Stomach smooth muscle (tissue), 2 donors: Measurements from ENCODE around the gene ZNF563.
A peak's percentile ranks its signal among the peaks of the same experiment; 100 is the strongest.
"Not testable (repeated sequence)": the region's sequence is repeated elsewhere in the genome, so short reads cannot be mapped to it uniquely, and the experiment has no call there.

ENCODE experiments used
- H3K27ac ChIP-seq: one replicate; pipeline ENCODE4 v1.7.0; 2013; ENCODE audit warnings: mild to moderate bottlenecking, low read length, inconsistent platforms
- H3K27me3 ChIP-seq, 2 donors: one replicate each; pipeline ENCODE4 v1.7.0; 2013; ENCODE audit warnings: low read length in 2 of 2; ENCODE audit not compliant: insufficient read depth in 2 of 2, control insufficient read depth in 1 of 2
- H3K36me3 ChIP-seq, 2 donors: one replicate each; pipeline ENCODE4 v1.7.0; 2013; ENCODE audit warnings: low read length in 2 of 2; ENCODE audit not compliant: control insufficient read depth in 2 of 2, insufficient read depth in 2 of 2
- H3K4me1 ChIP-seq: one replicate; pipeline ENCODE4 v1.7.0; 2013; ENCODE audit warnings: low read length; ENCODE audit not compliant: control insufficient read depth, insufficient read depth
- H3K4me3 ChIP-seq, 2 donors: one replicate each; pipeline ENCODE4 v1.7.0; 2013; ENCODE audit warnings: low read length in 2 of 2
- H3K9ac ChIP-seq, 2 donors: one replicate each; pipeline ENCODE4 v1.7.0; 2013; ENCODE audit warnings: low read length in 2 of 2, mild to moderate bottlenecking in 1 of 2
- H3K9me3 ChIP-seq, 2 donors: one replicate each; pipeline ENCODE4 v1.7.0; 2013; ENCODE audit warnings: low read length in 2 of 2; ENCODE audit not compliant: control insufficient read depth in 2 of 2
- donor health status: healthy.
- donor health status: Pancreatic carcinoma.

Gene ZNF563

DNA sequence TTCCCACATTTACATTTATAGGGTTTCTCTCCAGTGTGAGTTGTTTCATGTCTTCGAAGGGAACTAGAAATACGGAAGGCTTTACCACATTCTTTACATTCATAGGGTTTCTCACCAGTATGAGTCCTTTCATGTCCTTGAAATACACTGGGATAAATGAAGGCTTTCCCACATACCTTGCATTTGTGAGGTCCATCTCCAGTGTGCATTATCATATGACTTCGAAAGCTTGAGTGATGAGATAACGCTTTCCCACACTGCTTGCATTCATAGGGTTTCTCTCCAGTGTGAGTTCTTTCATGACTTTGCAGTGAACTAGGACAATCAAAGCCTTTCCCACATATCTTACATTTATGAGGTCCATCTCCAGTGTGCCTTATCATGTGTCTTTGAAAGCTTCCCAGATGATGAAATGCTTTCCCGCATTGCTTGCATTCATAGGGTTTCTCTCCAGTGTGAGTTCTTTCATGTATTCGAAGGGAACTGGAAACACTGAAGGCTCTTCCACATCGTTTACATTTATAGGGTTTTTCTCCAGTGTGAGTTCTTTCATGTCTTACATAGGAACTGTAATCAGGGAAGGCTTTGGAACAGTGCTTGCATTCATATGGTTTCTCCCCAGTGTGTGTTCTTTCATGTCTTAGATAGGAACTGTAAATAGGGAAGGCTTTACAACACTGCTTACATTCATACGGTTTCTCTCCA is 16.9 kb upstream of the ZNF563 start:
- Histone ChIP-seq H3K36me3 (peaks cover 15 to 30% of the 10 kb centered on the region in 2 donors), H3K4me3 (no peak overlapping the region), H3K9me3 (peaks cover 13 to 15% of the 10 kb centered on the region in 2 donors), H3K27ac (no peak overlapping the region), H3K27me3 (no peaks in the 10 kb centered on the region), H3K9ac (no peak overlapping the region), H3K4me1 (no peaks in the 10 kb centered on the region)

GRCh38 chr19:12346896-12347295 is 13.5 kb upstream of the ZNF563 start:
- H3K9me3 ChIP-seq: peaks cover 12 to 15% of the 10 kb centered on the region in 2 donors

DNA sequence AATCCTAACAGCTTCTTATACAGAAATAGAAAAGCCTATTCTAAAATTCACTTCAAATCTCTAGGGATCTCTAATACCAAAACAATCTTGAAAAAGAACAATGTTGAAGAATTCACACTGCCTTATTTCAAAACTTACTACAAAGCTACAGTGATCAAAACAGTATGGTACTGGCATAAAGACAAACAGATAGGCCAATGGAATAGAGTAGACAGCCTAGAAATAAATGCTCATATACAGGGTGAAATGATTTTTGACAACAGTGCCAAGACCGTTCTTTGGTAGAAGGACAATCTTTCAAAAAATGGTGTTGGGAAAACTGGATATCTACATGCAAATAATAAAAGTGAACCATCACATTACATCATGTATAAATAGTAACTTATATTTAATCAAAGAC is 11.8 kb upstream of the ZNF563 start:
- Histone ChIP-seq H3K4me3 (no peak overlapping the region), H3K9ac (no peak overlapping the region), H3K4me1 (no peaks in the 10 kb centered on the region), H3K36me3 (peaks cover 4 to 10% of the 10 kb centered on the region in 2 donors), H3K27me3 (no peaks in the 10 kb centered on the region), H3K9me3 (peaks cover 6 to 7% of the 10 kb centered on the region in 2 donors), H3K27ac (no peak overlapping the region)

More at GRCh38 chr19:12346896-12347295, 13.5 kb upstream of the ZNF563 start:
- Histone ChIP-seq H3K27me3 (no peaks in the 10 kb centered on the region), H3K36me3 (peaks cover 15 to 25% of the 10 kb centered on the region in 2 donors), H3K4me1 (no peaks in the 10 kb centered on the region), H3K9ac (no peak overlapping the region), H3K27ac (no peak overlapping the region), H3K4me3 (no peak overlapping the region)

- no peaks in the 10 kb centered on the region for H3K9me3 ChIP-seq
- H3K4me3 ChIP-seq: no peak overlapping the region
- H3K27ac ChIP-seq: no peak overlapping the region
- no peaks in the 10 kb centered on the region for H3K27me3 ChIP-seq
- H3K36me3 ChIP-seq: no peaks in the 10 kb centered on the region
- no peak overlapping the region for H3K9ac ChIP-seq
- H3K4me1 ChIP-seq: peaks cover 15% of the 10 kb centered on the region
These were observed 2.1 kb downstream of the ZNF563 start for GRCh38 chr19:12331211-12331941.

GRCh38 chr19:12330340-12330739 is 3.1 kb downstream of the ZNF563 start:
- Histone ChIP-seq H3K36me3 (no peaks in the 10 kb centered on the region), H3K27me3 (no peaks in the 10 kb centered on the region), H3K9me3 (no peaks in the 10 kb centered on the region), H3K4me1 (peaks cover 15% of the 10 kb centered on the region), H3K4me3 (no peak overlapping the region), H3K27ac (no peak overlapping the region), H3K9ac (no peak overlapping the region)

- no peak overlapping the region for H3K27ac ChIP-seq
- H3K4me3 ChIP-seq: no peak overlapping the region
- no peak overlapping the region for H3K9ac ChIP-seq
- H3K9me3 ChIP-seq: no peaks in the 10 kb centered on the region
- peaks cover 4 to 5% of the 10 kb centered on the region in 2 donors for H3K36me3 ChIP-seq
- H3K4me1 ChIP-seq: no peaks in the 10 kb centered on the region
- no peaks in the 10 kb centered on the region for H3K27me3 ChIP-seq
These were observed 7.7 kb downstream of the ZNF563 start for GRCh38 chr19:12325690-12326089.

- Histone ChIP-seq H3K9ac (no peak overlapping the region), H3K4me1 (no peaks in the 10 kb centered on the region), H3K27me3 (no peaks in the 10 kb centered on the region), H3K27ac (no peak overlapping the region), H3K9me3 (no peaks in the 10 kb centered on the region), H3K4me3 (no peak overlapping the region), H3K36me3 (peaks cover 17 to 31% of the 10 kb centered on the region in 2 donors)
These were observed 14.5 kb downstream of the ZNF563 start for GRCh38 chr19:12318782-12319413.

DNA sequence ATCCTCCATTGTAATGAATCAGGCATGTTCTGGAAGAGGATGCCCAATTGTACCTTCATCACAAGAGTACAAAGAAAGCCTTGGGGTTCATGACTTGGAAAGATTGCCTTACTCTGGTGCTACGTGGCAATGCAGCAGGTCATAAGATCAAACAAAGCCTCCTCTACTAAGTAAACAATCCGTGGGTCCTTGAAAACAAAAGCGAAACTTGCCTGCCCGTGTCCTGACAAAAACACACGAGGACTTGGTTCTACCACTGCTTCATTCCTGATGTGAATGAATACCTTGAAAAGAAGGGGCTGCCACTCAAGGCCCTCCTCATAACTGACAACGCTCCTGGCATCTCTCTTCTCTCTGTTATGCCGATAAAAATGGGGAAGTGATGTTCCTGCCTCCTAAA is 18.9 kb downstream of the ZNF563 start:
- Histone ChIP-seq H3K36me3 (peaks cover 13 to 19% of the 10 kb centered on the region in 2 donors), H3K27me3 (no peaks in the 10 kb centered on the region), H3K9me3 (no peaks in the 10 kb centered on the region), H3K4me1 (no peaks in the 10 kb centered on the region), H3K9ac (no peak overlapping the region), H3K4me3 (no peak overlapping the region), H3K27ac (no peak overlapping the region)

DNA sequence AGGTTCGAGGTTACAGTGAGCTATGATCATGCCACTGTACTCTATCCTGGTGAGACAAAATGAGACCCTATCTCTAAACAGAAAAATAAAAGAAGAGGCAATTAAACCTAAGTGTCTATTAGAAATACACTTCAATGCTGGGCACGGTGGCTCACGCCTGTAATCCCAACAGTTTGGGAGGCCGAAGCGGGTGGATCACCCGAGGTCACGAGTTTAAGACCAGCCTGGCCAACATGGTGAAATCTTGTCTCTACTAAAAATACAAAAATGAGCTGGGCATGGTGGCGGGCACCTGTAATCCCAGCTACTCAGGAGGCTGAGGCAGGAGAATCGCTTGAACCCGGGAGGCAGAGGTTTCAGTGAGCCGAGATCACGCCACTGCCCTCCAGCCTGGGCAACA is 24.5 kb downstream of the ZNF563 start:
- not testable (repeated sequence) for H3K9ac ChIP-seq, H3K27me3 ChIP-seq, H3K9me3 ChIP-seq, H3K4me3 ChIP-seq, H3K4me1 ChIP-seq, H3K27ac ChIP-seq, H3K36me3 ChIP-seq

DNA sequence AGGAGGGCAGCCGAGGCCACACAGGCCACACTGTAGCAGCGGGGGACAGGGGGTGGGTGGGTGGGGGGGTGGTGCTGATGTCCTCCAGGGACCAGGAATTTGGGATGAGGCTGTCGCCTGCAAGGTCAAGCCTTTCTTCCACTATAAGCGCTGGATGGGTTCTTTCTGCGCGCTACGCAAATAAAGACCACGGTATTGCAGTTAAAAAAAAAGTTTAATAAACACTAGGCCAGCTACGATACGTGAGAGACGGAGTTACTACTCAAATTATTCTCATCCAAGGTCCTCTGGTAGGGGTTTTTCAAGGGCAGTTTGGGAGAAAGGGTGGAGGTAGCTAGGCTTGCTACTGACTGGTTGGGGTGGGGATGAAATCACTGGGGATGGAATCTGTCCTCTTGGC is 38.2 kb downstream of the ZNF563 start:
- H3K36me3 ChIP-seq: peaks cover 0 to 2% of the 10 kb centered on the region in 2 donors
- H3K27ac ChIP-seq: no peak overlapping the region
- no peaks in the 10 kb centered on the region for H3K27me3 ChIP-seq
- peak overlapping the region; percentile 59 to 95 for H3K4me3 ChIP-seq
- peak overlapping the region; percentile 80 to 95 for H3K9ac ChIP-seq
- peaks cover 11% of the 10 kb centered on the region for H3K4me1 ChIP-seq
- no peaks in the 10 kb centered on the region for H3K9me3 ChIP-seq
